Heart right ventricle (tissue), 16 donors: Measurements from ENCODE around the gene CD300C. TPM values are rescaled to one million over a fixed set of nuclear protein-coding genes. Genes with fewer than 3 reads are reported as not detected.

Experiments
- ATAC-seq, 8 donors: fragments of 200-7000 bp; cut with Tn5 transposase; one replicate each; pipeline ENCODE4 v1.9.1; 2020; ENCODE audit warnings: mild to moderate bottlenecking in 8 of 8, moderate library complexity in 8 of 8, moderate number of reproducible peaks in 1 of 8
- DNase-seq, 2 donors: peaks; one replicate each; pipeline ENCODE4 v3.0.0-alpha.2; 2020
- H3K27ac ChIP-seq, 10 donors: fragments of 200-600 bp; sonication (generic) in 2 of 10; one replicate each; pipeline versions ENCODE4 v1.5.0 to v1.8.0; 2020 to 2022; ENCODE audit warnings: mild to moderate bottlenecking in 3 of 10
- H3K27me3 ChIP-seq, 7 donors: fragments of 200-600 bp; one replicate each; pipeline ENCODE4 v1.8.0; 2021 to 2022; ENCODE audit warnings: mild to moderate bottlenecking in 2 of 7
- H3K36me3 ChIP-seq, 9 donors: fragments of 200-600 bp; sonication (generic) in 1 of 9; one replicate each; pipeline versions ENCODE4 v1.5.0 to v1.8.0; 2020 to 2022; ENCODE audit warnings: mild to moderate bottlenecking in 2 of 9
- H3K4me1 ChIP-seq, 9 donors: fragments of 200-600 bp; sonication (generic) in 1 of 9; one replicate each; pipeline versions ENCODE4 v1.5.0 to v1.8.0; 2020 to 2022; ENCODE audit warnings: mild to moderate bottlenecking in 4 of 9
- H3K4me3 ChIP-seq, 10 donors: fragments of 200-600 bp; sonication (generic) in 2 of 10; one replicate each; pipeline versions ENCODE4 v1.5.0 to v1.8.0; 2020 to 2022; ENCODE audit warnings: mild to moderate bottlenecking in 7 of 10, moderate library complexity in 2 of 10
- H3K9me3 ChIP-seq, 11 donors: fragments of 200-600 bp in 10 of 11; sonication (generic) in 2 of 11; one replicate each; pipeline versions ENCODE4 v1.5.0 to v1.8.0; 2013 to 2022; ENCODE audit warnings: mild to moderate bottlenecking in 2 of 11, control low read depth in 1 of 11, moderate library complexity in 1 of 11
- WGBS, 2 donors: extraction: QIAGEN DNeasy Blood & Tissue Kit; methylation state at CpG; one replicate each; pipeline ENCODE4 v1.1.7; 2013; ENCODE audit warnings: inconsistent platforms in 1 of 2; 5-methylcytosine and 5-hydroxymethylcytosine counted together
- intact Hi-C, 10 donors: fragments of 100-400 bp; cut with DNase I; formaldehyde crosslinking; loops; one replicate each; pipeline versions ENCODE4 v1.11.1 to v1.14.2; 2022
- polyA plus RNA-seq, 2 donors: library from polyadenylated mRNA; stranded (reverse); fragments of 200-250 nt; gene quantifications; one replicate each; pipeline ENCODE4 v1.2.3, GENCODE V29; 2013
- total RNA-seq, 10 donors: library from RNA; stranded (reverse); fragmentation: NEBNext Ultra II Directional in 3 of 10; extraction: Animal tissue kit (Norgen Biotek cat#: 25700) in 3 of 10; gene quantifications; one replicate each; pipeline versions ENCODE4 v1.2.1 to v1.2.4, GENCODE V29; 2021 to 2023
- TF ChIP-seq, protein P1 (sequence below), 9 donors: fragments of 200-600 bp; sonication (generic) in 2 of 9; IDR thresholded peaks; one replicate each; pipeline versions ENCODE4 v1.5.0 to v1.8.0; 2021 to 2022; ENCODE audit warnings: antibody characterized with exemption in 9 of 9, mild to moderate bottlenecking in 5 of 9, moderate library complexity in 1 of 9
- donor health status: Arrhythmogenic right ventricular cardiomyopathy.
- donor health status: ischemic (EF 13 %, LVEDD 7.1; RV severe dilation, severe dysfunction).
- donor health status: healthy with polysubstance abuse.
- donor health status: DM: no; HTN: yes; CAD: no.
- donor health status: DM: no; HTN: no; CAD: no.
- donor health status: ischemic (EF 25% LVEDD 6.9; RV normal size, moderate dysfunction).
- donor health status: ischemic (EF 25% LVEDD 5.7; RV mildly dilated, moderate dysfunction).
- donor health status: healthy.
- donor health status: DM: yes; HTN: yes; CAD: no.
- donor health status: Ischemic cardiomyopathy.
- donor health status: ischemic (EF 35%, LVEDD 5.7; RV mildly dilated, moderate dysfunction).
- donor health status: nonischemic (EF 11% LVEDD 7.7; RV severe dilation, severe dysfunction).
- donor health status: DM: yes; HTN: yes; CAD: no.
- donor health status: PGD.
- donor health status: ischemic (EF 29% LVEDD 5.4; RV normal size, mild dysfunction).
- donor health status: nonischemic (EF 23%, LVEDD 6.1; RV moderate dilation, normal function).

Gene CD300C
- total and polyA plus RNA-seq, 12 donors: 0.21 to 3.2 (median 0.55) TPM

DNA sequence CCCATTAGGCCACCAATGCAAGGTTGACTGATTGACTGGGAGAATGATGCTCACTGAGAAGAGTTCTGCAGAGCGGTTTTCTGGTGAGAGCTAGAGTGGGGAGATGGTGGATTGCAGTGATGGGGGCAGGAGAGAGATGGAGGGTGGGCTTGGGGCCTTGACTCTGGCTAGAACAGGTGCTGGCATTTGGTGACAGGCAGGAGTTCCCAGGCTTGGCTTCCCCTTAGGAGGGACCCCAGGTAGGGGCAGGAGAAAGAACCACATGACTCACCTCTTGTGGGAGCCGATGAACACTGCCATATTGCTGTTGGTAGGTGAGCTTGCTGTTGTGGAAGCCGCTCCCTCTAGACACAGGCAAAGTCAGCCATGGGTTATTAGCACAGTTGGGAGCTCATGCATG, 22.6 kb downstream of the CD300C start:
- WGBS, 2 donors: 80 to 83% methylated on average over 3 of the region's 3 CpGs
- TF ChIP-seq, protein P1, sequence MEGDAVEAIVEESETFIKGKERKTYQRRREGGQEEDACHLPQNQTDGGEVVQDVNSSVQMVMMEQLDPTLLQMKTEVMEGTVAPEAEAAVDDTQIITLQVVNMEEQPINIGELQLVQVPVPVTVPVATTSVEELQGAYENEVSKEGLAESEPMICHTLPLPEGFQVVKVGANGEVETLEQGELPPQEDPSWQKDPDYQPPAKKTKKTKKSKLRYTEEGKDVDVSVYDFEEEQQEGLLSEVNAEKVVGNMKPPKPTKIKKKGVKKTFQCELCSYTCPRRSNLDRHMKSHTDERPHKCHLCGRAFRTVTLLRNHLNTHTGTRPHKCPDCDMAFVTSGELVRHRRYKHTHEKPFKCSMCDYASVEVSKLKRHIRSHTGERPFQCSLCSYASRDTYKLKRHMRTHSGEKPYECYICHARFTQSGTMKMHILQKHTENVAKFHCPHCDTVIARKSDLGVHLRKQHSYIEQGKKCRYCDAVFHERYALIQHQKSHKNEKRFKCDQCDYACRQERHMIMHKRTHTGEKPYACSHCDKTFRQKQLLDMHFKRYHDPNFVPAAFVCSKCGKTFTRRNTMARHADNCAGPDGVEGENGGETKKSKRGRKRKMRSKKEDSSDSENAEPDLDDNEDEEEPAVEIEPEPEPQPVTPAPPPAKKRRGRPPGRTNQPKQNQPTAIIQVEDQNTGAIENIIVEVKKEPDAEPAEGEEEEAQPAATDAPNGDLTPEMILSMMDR (IDR thresholded peaks at IDR 0.05): no peak
- Histone ChIP-seq H3K27me3 (peaks cover 0 to 24% (median 0%) of the 10 kb centered on the region in 7 donors), H3K4me1 (peaks cover 0 to 64% (median 0%) of the 10 kb centered on the region in 9 donors), H3K9me3 (peaks cover 0 to 9% (median 0%) of the 10 kb centered on the region in 11 donors), H3K36me3 (no peaks in the 10 kb centered on the region), H3K27ac (no peak overlapping the region), H3K4me3 (no peak overlapping the region)
- DNase-seq (no peak), ATAC-seq (no peak)
- intact Hi-C loops: no loop called here

DNA sequence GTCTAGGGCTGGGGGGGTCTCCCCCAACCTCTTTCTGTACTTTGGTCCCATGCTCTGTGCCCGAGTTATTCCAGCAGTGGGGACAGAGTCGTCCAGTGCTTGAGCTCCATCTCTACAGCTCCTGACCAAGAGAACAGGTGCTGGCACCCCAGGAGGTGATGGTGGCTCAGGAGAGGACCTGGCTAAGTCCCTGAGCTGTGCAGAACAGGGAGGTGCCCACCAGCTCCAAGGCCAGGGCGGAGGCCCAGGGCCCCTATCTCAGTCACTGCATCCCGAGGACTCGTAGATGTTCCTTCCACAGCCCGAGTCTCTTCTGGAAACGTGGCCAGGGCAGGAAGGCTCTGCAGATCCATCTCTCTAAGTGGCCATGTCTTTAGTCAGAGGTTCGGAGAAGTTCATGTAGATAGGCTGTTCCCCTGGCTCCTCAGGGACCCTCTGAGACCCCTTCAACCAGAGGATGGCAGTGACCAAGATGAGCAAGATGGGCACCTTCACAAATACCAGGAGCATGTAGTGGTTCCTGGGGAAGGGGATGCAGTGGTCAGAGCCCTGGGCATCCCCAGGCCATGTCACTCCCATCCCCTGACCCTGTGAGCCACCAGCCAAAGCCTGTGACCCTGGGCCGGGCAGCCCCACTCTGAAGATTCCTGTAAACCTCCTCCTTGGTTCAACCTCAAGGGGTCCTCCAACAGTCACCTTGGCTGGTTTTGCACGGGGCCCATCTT, 23.4 kb downstream of the CD300C start:
- DNase-seq: no peak

DNA sequence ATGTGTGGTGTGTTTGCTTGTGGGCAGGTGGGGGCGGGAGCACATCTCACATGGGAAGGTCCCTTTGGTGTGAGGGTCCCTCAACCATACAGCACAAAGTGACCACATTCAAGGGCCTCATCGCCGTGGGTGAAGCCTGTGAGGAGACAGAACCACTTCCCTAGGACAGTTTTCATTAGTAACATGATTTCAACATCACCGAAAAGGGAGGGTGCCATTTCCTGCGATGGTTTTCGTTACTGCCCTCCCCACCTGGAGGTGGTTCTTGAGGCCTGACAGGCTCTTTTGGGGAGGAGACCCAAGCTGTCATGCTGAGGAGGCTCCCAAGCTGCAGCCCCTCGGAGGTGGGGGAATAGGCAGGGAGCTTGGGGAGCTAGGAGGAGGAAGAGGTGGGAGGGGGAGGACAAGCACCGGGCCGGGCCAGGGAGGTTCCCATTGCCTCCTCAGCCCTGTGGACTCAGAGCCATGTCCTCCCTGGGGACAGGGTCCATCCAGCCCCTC, 24.2 kb downstream of the CD300C start:
- Histone ChIP-seq H3K27me3 (peaks cover 0 to 24% (median 0%) of the 10 kb centered on the region in 7 donors), H3K36me3 (no peaks in the 10 kb centered on the region), H3K4me3 (peak overlapping the region in 1 of 10 donors; percentile 20), H3K9me3 (peaks cover 0 to 9% (median 0%) of the 10 kb centered on the region in 11 donors), H3K4me1 (peaks cover 0 to 50% (median 0%) of the 10 kb centered on the region in 9 donors), H3K27ac (peak overlapping the region in 7 of 10 donors; percentile 16 to 95 (median 56))
- no peak for DNase-seq
- intact Hi-C loops: no loop called here
- TF ChIP-seq, protein P1 (IDR thresholded peaks at IDR 0.05): no peak
- peak in 7 of 8 donors; percentile 32 to 80 (median 54) for ATAC-seq
- WGBS, 2 donors: 71 to 83% methylated on average over 9 of the region's 9 CpGs

More for the DNA sequence above, 23.4 kb downstream of the CD300C start:
- H3K4me1 ChIP-seq: peaks cover 0 to 56% (median 0%) of the 10 kb centered on the region in 9 donors
- peak overlapping the region in 2 of 10 donors; percentile 73 to 95 for H3K27ac ChIP-seq
- H3K4me3 ChIP-seq: peak overlapping the region in 1 of 10 donors; percentile 20
- H3K27me3 ChIP-seq: peaks cover 0 to 24% (median 0%) of the 10 kb centered on the region in 7 donors
- no peaks in the 10 kb centered on the region for H3K36me3 ChIP-seq
- TF ChIP-seq, protein P1 (IDR thresholded peaks at IDR 0.05): no peak
- intact Hi-C loops: no loop called here
- peaks cover 0 to 9% (median 0%) of the 10 kb centered on the region in 11 donors for H3K9me3 ChIP-seq
- WGBS, 2 donors: 82 to 84% methylated on average over 10 of the region's 10 CpGs
- no peak for ATAC-seq

DNA sequence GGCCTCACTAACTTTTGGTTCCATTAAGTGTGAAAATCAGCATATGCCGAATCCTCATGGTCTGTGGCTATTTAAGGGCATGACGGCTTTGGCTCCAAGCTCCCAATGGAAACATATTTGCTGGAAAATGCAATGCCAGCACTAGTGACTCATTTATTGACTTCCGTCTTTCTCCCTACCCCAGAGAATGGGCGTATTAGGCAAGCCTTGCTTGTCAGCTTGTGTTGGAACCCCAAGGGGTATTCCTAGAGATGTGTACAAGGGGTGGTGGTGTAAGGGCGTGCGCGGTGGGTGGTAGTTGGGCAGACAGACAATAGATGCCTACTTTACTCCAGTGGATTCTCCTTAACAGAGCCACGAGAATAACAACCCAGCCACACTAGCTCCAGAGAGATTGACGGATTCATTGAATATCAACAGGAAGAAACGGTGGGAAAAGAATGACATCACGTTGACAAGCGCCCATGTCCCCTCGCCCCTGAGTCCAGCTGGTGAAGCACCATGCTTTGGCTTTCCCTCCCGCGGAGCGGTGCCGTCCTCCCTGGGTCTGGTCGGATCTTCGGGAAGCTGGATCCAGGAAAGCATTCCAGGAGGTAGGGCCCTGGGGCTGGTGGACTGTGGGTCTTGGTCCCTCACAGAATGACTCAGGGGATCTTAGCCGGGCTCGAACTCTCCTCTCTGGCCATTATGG, 25.0 kb downstream of the CD300C start:
- TF ChIP-seq, protein P1 (IDR thresholded peaks at IDR 0.05): no peak
- no peaks in the 10 kb centered on the region for H3K36me3 ChIP-seq
- intact Hi-C loops: no loop called here
- 80 to 88% methylated on average over 21 of the region's 21 CpGs for WGBS, 2 donors
- peak overlapping the region in 1 of 10 donors; percentile 3 for H3K4me3 ChIP-seq
- H3K27ac ChIP-seq: peak overlapping the region in 8 of 10 donors; percentile 14 to 95 (median 56)
- DNase-seq: peak in 1 of 2 donors; percentile 20
- ATAC-seq: peak in 7 of 8 donors; percentile 52 to 79 (median 69)
- H3K27me3 ChIP-seq: peaks cover 0 to 18% (median 0%) of the 10 kb centered on the region in 7 donors
- peaks cover 0 to 45% (median 0%) of the 10 kb centered on the region in 9 donors for H3K4me1 ChIP-seq
- H3K9me3 ChIP-seq: peaks cover 0 to 9% (median 0%) of the 10 kb centered on the region in 11 donors
